ENCODE data around the gene CSRP3. TPM values are rescaled to one million over a fixed set of nuclear protein-coding genes. Genes with fewer than 3 reads are reported as not detected.

Gene CSRP3
- total RNA-seq, result not detected in 2 replicates

GRCh38 chr11:19201737-19202605 is at the start of gene CSRP3:
CSRP3 (minus strand) TSS chr11:19201983; CDS start chr11:19192448, 9,535 bp downstream.

DNA sequence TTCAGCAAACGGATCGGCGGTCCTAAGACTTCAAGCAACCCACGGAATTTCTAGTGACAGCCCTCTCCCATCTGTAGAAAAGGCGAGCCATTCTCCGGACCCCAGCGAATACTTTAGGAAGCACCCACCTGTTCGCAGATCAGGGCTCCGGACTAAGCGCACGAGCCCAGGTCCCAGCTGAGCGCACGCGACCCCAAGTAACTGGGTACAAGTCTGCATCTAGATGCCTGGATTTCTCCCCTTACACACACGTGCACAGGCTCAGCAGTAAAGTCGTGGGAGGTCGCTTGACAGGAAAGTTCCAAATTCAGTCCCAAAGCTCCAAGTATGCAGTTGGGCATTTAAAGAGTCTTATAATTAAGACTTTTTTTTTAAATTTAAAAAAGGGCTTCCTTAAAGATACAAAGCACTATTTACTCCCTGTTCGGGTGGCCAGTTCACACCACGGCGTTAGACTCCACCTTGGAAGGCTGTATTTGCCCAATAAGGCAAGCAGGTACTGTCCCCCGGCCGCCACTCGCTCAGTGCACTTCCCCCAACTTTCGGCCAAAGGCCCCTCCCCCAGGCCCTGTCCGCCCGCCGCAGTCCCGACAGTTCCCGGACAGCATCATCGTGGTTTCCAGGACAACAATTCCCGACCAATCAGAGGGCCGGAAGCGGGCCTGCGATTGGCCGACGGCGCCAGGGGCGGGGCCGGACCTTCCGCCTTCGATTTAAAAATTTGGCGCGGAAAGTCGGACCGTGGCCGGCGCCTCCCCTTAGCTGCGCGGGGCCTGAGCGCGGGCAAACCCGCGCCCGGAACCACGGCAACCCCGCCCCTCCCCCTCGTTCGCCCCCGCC is 38.9 kb upstream of the CSRP3 start, which contains the start of gene E2F8:
TSS of gene E2F8 (minus strand) at position 526 of the 840 bp plus-strand sequence. CDS start 824 bp downstream, outside the sequence.

Other genes with a start within 250 kb of the CSRP3 start
- not detected in 2 replicates for gene MRGPRX2, start 141.3 kb downstream of the CSRP3 start, total RNA-seq
- gene ZDHHC13, start 84.8 kb downstream of the CSRP3 start, total RNA-seq, result 11.4 and 21.6 TPM in 2 replicates
- gene E2F8, start 39.0 kb upstream of the CSRP3 start, total RNA-seq, result 0.65 and 1.2 TPM in 2 replicates